D341Med (cell line): Measurements from ENCODE around the gene SAG.

ENCODE experiments used
- DNase-seq: peaks from one replicate; pipeline ENCODE4 v3.0.0; 2012; ENCODE audit warnings: low spot score

Gene SAG

DNA sequence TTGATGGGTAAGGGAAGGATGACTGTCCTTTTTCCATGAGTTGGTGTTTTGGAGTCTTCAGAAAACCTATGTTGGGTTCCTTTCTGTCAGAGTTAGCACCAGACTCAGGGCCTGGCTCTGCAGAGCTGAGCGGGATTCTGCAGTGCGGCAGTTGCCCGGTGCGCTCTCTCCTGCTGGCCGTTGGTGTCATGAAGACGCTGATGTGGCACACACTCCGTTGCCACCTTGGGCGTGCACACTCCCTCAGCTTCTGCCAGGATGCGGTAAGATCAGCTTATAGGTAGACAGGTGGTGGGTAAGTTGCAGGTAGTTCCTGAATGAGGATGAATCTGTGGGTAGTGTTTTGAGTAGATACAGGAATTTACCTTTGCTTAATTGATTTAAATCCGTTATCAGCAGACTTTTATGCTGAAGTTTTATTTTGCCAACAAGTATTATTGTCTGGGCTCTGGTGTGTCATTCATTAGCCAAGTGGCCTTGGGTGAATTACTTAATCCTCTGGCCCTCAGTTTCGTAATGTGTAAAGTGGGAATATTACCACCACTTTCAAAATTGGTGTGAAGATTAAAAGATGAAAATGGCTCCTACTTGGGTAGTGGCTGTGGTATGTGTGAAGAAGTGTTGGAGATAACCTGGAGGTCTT, 73.5 kb downstream of the SAG start:
- DNase-seq, result no peak

DNA sequence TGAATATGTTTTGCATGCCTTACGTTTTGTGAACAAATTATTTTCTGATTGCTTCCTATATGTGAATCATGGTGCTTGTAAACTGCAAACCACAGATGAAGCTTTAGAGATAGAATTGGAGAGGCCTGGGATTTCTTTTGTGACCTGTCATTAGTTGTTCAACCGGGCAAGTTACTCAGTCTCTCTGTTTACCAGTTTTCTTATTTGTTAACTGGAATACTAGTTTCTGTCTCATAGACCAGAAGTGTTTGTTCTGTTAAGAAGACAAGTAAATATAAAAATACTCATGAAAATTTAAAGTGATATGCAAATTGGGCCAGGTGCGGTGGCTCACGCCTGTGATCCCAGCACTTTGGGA, 74.0 kb downstream of the SAG start:
- no peak for DNase-seq

DNA sequence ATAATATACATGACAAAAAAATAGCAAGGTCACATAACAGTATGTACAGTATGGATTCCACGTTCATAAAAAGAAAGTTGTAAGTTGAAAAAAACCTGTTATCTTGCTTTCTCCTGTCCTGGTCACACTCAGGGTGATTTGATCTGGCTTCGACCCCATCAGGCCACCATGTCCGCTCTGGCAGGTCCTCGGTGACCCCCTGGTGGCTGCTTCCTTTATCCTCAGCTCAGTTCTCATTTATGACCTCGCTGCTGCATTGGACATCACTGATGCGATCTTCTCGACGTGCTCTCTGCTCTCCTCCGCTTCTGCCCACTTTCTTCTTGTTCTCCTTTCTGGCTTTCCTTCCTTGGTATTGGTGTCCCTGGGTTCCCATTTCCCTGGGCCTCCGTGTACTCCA, 76.4 kb downstream of the SAG start:
- DNase-seq, result no peak

DNA sequence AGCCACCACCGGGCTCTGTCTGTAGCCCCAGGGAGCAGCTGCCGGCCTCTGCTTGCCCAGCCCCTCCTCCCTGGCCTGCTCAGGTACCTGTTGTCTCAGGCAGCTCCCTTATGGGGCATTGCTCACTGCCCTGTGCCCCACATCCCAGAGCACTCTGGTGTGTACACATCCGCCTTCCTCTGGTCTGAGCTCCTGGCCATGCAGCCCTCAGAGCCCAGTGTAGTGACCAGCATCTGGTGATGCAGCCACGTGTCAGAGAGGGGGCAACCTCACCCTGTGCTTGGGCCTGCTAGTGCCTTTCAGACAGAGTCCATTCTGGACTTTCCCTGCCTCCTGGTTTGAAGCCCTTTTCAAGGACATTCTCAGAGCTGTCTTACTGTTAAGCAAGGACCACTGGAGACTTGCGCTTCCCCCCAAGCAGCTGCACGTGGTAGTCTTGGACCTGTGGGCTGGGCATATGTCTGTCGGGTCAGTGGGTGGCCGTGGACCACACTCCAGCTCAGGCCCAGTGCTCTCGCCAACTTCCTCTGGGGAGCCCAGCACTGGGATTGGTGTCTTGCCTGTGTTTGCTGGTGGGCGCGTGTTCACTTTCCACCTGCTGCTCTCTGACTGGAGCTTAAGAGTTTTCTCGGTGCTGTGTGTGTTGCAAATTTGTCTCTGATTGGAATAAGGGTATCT, 77.3 kb downstream of the SAG start:
- no peak for DNase-seq

DNA sequence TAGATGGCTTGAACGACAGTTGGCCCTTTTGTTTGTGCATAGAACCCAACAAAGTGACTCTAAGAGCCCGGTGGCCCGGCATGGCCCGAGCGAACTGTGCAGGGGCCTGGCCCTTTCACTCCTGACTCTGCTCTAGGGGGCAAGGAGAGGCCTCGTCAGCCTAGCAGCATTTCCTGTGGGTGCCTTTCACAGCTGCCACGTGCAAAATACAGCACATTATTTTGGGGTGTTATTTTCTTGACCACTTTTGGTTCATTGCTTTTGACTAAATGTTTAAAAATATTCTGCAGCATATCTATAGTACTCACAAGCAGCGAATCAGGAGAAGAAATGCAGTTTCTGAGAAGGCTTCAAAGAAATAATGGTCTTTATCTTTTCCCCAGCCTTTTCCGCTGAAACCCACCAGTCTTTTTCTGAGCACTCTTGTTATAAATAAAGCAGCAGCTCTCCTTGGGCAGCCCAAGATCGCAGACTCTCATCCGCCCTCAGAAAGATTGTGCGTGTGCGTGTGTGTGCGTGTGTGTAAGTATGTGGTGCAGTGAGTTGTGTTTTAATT, 78.0 kb downstream of the SAG start:
- no peak for DNase-seq

DNA sequence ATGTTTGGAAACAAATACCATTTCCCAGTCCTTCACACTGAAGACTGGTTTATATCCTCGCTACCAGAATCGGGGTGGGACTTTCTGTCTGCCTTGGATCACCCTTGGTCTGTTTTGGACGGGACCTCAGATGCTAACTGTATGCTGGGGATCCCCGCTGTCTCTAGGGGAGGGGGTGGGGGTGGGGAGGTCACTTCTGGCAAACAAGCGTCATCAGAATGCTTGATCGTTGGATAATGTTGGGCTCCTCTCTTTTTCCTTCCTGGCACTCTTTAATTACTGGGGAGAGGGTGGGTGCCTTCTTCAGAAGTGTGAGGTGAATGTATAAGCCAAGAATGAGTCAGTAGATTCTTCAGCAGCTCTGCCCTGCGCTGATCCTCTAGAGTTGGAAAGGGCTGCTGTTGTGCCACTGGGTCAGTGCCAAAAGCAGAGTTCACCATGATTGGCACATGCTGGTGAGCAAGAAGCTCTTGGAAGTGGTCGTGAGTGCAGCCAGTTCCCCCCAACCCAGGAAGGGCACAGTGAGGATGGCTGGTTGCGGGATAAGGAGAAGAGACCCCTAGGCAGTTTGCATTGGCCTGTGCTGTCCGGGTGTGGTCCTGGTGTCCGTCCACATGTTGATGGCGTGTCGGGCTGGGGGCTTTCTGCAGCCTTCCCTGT, 78.9 kb downstream of the SAG start:
- DNase-seq, result no peak

DNA sequence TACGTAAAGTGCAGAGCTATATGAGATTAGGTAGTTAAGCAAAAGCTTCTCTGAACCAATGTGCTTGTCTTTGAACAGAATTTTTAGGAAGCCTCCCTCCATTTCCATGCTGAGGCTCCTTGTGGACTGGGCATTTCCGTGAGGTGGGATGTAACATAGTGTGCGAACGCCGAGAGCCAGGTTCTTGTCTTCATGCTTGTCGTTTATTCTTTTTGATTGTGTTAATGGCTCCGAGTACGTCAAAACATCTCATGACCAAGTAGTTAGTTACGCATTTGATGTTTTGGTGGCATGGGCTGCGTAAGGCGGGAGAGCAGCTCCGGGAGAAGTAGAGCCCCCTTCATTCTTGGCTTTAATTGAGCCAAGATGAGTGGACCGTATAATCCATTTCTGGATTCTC, 79.6 kb downstream of the SAG start:
- DNase-seq, result no peak

DNA sequence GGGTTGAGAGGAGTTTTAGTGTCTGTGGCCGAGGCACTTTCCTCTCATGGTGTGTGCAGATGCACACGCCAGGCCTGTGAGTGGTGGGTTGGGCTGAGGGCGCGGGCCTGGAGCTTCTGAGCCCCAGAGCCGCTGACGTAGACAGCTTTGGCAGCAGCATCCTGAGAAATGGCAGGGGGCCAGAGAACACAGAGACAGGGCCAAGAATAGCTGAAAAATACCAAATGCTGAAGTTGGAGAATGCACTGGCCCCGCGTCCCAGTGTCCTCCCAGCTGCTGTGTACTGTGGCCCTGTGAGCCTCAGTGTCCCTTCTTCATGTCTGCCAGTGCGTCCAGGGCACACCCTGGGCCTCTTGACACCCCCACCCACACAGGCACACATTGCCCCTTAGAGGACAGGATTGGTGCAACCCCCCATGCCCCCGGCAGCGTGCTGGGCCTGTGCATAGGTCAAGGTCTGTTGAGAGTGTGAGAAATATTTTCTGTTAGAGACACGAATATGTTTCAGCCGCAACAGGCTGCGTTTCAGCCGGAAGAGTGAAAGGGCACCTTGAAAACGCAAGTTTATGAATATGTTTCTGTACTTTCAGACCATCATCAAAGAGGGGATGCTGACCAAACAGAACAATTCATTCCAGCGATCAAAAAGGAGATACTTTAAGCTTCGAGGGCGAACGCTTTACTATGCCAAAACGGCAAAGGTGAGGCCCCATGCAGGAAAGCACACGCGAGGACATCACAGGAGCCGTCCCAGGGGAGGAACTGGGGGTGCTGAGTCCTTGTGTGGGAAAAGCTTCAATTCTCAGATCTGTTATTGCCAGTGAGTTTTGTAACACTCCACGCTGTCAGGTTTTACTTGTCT, 80.3 kb downstream of the SAG start:
- no peak for DNase-seq

DNA sequence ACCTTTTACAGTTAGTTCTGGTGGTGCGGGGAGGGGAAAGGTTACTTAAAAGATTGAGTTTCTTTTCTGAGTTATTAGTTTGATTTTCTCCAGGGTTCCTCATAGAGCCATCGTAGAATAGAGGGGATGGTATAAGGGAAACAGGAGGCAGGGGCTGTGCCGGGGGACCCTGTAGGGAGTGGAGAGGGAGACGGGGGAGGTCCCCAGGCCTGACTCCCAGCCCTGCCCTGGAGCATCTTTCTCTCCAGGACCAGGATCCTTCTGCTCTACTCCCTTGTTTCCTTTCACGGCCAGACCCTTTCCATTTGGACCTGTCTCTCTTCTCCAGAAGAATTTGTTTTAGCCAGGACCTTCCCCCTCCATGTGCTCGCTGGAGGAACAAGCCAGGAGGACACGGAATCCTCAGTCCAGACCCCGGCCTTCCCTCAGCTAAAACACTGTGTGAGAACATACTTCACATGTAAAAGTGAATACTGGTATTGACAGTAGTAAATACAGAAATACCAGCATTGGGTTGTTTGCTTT, 82.0 kb downstream of the SAG start:
- DNase-seq, result no peak

DNA sequence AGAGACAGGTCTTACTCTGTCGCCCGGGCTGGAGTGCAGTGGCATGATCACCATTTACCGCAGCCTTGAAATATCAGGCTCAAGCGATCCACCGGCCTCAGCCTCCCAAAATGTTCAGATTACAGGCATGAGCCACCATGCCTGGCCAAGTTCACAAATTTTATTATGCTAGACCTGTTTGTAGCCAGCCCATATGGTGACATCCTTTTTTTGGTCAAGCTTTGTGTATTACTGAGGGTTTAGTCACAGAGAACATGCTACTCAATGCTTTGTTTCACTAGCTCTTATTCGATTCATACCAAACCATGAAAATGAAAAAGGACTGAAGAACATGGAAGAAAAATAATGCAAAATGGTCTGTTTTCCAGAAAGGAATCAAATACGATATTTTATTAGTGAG, 88.1 kb downstream of the SAG start:
- no peak for DNase-seq
